Activated T-cell treated with anti-CD3 and anti-CD28 coated beads, Interleukin-2, amount 50 U/mL, for 4 hours (primary cell): ENCODE results near the gene DHX16. TPM values are rescaled to one million over a fixed set of nuclear protein-coding genes. Genes with fewer than 3 reads are reported as not detected.
"Not testable (repeated sequence)": the region's sequence is repeated elsewhere in the genome, so short reads cannot be mapped to it uniquely, and the experiment has no call there.

Source experiments
- ATAC-seq, 2 donors: fragments of 200-7000 bp; cut with Tn5 transposase; one replicate each; pipeline ENCODE4 v1.10.0; 2021
- DNase-seq: peaks from one replicate; pipeline ENCODE4 v3.0.0-alpha.2; 2020
- H3K27me3 Mint-ChIP-seq: one replicate; pipeline ENCODE4 v1.8.0; 2021; ENCODE audit warnings: low read depth, mixed read lengths
- H3K36me3 Mint-ChIP-seq: one replicate; pipeline ENCODE4 v1.8.0; 2022; ENCODE audit warnings: mixed read lengths; ENCODE audit not compliant: insufficient read depth
- H3K4me1 Mint-ChIP-seq: one replicate; pipeline ENCODE4 v1.8.0; 2021; ENCODE audit warnings: low read depth, mixed read lengths
- H3K4me3 Mint-ChIP-seq: one replicate; pipeline ENCODE4 v1.8.0; 2021; ENCODE audit warnings: mild to moderate bottlenecking, moderate library complexity, mixed read lengths
- H3K9me3 Mint-ChIP-seq: one replicate; pipeline ENCODE4 v1.8.0; 2021; ENCODE audit warnings: mixed read lengths
- total RNA-seq, 3 donors: library from RNA; stranded (reverse); gene quantifications; one replicate each; pipeline ENCODE4 v1.2.1, GENCODE V29; 2021

Gene DHX16
- total RNA-seq, 3 donors from 2014 or later = 54.2 to 57.2 (median 54.8) TPM

DNA sequence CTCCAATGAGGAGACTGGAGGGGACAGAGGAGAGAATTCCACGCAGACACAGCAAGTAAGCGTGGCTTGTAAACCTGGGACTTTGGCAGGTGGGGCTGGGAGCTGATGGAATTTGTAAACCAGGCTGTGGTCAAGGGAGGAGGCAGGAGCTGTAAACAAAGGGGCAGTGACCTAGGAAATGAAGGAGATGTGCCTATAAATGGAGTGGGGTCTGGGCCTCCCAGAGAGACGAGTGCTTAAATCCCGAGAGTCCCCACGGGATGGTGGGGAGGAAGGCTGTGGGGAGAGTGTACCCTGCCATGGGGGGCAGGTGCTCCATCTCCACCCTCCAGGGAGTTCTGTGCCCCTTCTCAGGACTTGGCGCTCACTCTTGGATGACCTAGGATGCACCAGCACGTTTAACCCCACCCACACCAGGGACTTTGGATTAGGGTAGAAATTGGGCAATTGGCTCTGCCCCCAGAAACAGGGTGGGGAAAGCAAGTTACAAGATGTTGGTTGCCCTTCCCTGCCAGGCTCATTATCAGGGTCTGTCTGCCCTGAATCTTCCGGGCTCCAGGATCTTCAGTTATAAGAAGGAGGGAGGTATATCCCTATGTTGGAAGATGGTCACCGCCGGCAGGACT is 4.0 kb upstream of the DHX16 start:
- Mint-ChIP-seq H3K27me3 (no peaks in the 10 kb centered on the region), H3K4me3 (no peak overlapping the region), H3K4me1 (peaks cover 40% of the 10 kb centered on the region), H3K36me3 (peaks cover 29% of the 10 kb centered on the region), H3K9me3 (no peaks in the 10 kb centered on the region)
- ATAC-seq (no peak), DNase-seq (no peak)

DNA sequence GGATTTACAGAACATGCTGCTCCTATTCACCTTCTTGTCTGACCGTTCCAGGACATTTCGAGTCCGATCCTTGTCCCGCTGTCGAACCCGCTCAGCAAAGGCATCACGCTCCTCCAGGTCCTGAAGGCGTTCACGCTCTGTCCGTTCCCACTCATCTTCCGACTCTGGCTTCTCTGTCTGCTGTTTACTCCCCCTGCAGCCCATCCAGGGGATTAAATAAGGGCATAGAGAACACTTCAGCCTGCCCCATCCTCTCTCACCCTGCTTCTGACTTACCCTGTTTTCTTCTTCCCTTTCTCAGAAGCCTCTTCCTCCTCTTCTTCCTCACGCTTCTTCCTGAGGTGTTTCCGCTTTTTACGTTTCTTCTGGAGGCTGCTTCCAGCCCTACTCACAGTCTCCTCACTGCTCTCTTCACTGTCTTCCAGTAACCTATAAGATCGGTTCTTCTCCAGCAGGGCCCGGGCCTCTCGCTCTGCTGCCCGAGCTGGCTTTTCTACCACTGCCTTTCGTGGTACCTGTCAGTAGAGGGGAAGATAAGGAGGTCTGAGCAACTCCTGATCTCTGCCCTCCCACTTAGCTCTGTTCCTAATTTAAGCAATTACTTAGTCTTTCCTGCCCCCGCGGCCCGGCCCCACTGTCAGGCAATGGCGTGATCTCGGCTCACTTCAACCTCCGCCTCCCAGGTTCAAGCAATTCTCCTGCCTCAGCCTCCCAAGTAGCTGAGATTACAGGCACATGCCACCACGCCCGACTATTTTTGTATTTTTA is 1.9 kb downstream of the DHX16 start:
- H3K27me3 Mint-ChIP-seq = no peaks in the 10 kb centered on the region
- H3K4me3 Mint-ChIP-seq = peak overlapping the region; percentile 91
- no peak for DNase-seq
- peaks cover 31% of the 10 kb centered on the region for H3K4me1 Mint-ChIP-seq
- no peaks in the 10 kb centered on the region for H3K9me3 Mint-ChIP-seq
- ATAC-seq = no peak
- peaks cover 26% of the 10 kb centered on the region for H3K36me3 Mint-ChIP-seq

DNA sequence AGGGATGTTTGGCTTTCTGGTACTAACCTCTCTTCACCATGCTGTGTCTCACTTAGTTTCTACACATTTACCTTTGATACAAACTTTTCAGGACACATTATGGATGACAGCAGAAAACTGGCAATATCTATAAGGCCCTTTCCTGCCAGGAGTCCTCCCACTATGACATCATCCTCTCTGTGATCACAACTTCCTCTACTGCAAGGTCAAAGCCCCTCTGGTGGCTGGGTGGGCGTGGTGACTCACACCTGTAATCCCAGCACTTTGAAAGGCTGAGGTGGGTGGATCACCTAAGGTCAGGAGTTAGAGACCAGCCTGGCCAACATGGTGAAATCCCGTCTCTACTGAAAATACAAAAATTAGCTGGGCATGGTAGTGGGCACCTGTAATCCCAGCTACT is 6.5 kb downstream of the DHX16 start:
- H3K4me1 Mint-ChIP-seq = peaks cover 20% of the 10 kb centered on the region
- H3K4me3 Mint-ChIP-seq, H3K9me3 Mint-ChIP-seq, H3K27me3 Mint-ChIP-seq: not testable (repeated sequence)
- H3K36me3 Mint-ChIP-seq = peaks cover 55% of the 10 kb centered on the region
- ATAC-seq (peak; percentile 82 to 85), DNase-seq (peak; percentile 49)

DNA sequence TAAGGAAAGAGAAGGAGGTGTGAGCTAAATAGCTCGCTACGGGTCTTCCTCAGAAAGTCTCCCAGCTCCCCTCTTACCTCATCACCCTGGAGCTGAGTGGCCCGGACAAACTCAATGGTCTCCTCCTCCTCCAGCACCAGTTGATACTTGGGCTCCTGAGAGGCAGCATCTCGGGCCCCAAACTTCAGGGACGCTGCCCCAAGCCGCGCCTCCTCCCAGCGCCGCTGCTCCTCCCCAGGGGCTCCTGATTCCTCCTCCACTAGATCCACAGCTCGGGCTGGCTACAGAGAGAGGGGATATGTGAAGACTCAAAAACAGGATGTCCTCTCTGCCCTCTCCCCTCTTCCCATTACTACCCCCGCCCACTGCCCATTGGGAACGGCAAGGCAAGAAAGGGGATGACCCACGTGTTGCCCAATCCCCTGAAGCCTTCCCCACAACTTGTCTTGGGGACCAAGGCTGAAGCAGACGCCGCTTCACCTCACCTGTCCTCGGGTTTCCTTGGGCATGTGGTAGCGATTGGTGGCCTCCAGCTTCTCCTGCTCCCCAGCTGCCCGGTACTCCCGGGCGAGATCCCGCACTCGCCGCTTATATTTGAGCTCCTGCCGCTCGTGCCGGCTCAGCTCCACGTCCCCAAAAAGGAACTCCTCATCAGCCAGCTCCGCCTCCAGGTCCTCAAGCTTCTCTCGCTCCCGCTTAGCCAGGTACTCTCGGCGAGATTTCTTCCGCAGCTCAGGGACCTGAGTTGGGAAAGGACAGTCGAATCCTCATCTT is 7.6 kb downstream of the DHX16 start:
- H3K27me3 Mint-ChIP-seq = no peaks in the 10 kb centered on the region
- peaks cover 48% of the 10 kb centered on the region for H3K36me3 Mint-ChIP-seq
- DNase-seq = no peak
- H3K4me3 Mint-ChIP-seq = no peak overlapping the region
- ATAC-seq = no peak
- peaks cover 10% of the 10 kb centered on the region for H3K4me1 Mint-ChIP-seq
- H3K9me3 Mint-ChIP-seq = no peaks in the 10 kb centered on the region

DNA sequence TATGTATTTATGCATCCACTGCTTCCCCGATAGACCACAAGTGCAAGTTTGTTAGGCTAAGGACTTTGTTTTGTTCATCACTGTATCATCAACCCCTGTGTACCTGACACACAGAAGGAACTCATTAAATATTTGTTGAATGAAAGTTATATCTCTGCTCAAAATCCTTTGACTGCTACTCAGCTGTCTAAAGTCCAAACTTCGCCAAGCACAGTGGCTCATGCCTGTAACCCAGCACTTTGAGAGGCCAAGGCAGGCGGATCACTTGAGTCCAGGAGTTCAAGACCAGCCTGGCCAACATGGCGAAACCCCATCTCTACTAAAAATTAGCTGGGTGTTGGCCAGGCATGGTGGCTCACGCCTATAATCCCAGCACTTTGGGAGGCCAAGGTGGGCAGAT is 14.9 kb downstream of the DHX16 start:
- H3K4me3 Mint-ChIP-seq, H3K4me1 Mint-ChIP-seq, H3K27me3 Mint-ChIP-seq, H3K9me3 Mint-ChIP-seq, ATAC-seq, DNase-seq: not testable (repeated sequence)
- peaks cover 53% of the 10 kb centered on the region for H3K36me3 Mint-ChIP-seq

DNA sequence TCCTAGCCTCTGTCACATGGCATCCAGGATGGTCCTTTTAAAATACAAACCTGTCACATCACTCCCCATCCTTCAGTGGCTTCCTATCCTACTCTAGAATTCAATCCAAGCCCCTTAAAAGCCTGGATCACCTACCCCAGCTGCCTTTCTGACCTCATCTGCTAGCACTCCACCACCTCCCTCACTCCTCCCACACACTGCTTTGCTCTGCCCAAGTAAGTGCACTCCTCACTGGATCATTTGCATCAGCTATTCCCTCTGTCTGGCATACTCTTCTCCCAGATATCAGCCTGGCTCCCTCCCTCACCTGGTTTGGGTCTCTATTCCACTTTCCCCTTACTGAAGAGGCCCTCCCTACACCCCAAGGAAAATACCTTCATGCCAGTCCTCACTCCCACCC is 15.4 kb downstream of the DHX16 start:
- Mint-ChIP-seq H3K27me3 (no peaks in the 10 kb centered on the region), H3K4me1 (no peaks in the 10 kb centered on the region), H3K4me3 (no peak overlapping the region), H3K9me3 (no peaks in the 10 kb centered on the region), H3K36me3 (peaks cover 50% of the 10 kb centered on the region)
- no peak for ATAC-seq
- DNase-seq = no peak

DNA sequence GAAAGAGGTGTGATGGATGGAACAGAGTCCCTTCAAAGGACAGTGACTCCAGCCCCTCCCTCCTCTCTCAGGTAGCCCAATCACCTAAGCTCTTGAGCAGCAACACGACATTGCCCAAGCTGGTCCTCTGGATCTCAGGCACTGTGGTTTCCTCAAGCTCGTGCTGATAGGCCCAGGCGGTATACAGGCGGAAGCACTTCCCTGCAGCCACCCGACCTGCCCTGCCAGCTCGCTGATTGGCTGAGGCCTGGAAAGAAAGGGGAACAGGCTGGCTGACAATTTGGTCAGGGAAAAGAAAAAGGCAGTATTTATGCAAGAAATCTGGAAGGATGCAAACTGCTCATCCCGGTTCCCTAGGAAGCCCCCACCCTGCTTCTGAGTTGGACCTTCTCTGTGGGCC is 16.3 kb downstream of the DHX16 start:
- no peaks in the 10 kb centered on the region for H3K4me1 Mint-ChIP-seq
- no peak for ATAC-seq
- H3K27me3 Mint-ChIP-seq = no peaks in the 10 kb centered on the region
- no peak for DNase-seq
- peaks cover 46% of the 10 kb centered on the region for H3K36me3 Mint-ChIP-seq
- no peaks in the 10 kb centered on the region for H3K9me3 Mint-ChIP-seq
- H3K4me3 Mint-ChIP-seq = no peak overlapping the region

DNA sequence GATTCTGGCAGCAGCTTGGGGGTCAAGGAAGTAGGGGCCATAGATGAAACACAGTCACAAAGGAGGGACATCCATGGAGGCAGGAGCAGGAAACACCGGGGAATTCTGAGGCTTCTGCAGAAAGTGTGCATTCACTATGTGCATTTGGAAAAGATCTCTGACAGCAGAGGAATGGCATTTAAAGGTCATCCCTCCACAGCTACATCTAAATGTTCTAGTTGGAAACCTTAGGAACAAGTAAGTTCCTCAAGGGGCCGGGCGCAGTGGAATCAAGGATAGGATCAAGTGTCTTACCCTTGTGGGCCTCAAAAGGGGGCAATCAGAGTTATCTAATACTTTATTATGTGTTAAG is 17.1 kb downstream of the DHX16 start:
- peaks cover 46% of the 10 kb centered on the region for H3K36me3 Mint-ChIP-seq
- H3K4me1 Mint-ChIP-seq = no peaks in the 10 kb centered on the region
- no peaks in the 10 kb centered on the region for H3K9me3 Mint-ChIP-seq
- no peak overlapping the region for H3K4me3 Mint-ChIP-seq
- no peaks in the 10 kb centered on the region for H3K27me3 Mint-ChIP-seq
- DNase-seq (no peak), ATAC-seq (no peak)

DNA sequence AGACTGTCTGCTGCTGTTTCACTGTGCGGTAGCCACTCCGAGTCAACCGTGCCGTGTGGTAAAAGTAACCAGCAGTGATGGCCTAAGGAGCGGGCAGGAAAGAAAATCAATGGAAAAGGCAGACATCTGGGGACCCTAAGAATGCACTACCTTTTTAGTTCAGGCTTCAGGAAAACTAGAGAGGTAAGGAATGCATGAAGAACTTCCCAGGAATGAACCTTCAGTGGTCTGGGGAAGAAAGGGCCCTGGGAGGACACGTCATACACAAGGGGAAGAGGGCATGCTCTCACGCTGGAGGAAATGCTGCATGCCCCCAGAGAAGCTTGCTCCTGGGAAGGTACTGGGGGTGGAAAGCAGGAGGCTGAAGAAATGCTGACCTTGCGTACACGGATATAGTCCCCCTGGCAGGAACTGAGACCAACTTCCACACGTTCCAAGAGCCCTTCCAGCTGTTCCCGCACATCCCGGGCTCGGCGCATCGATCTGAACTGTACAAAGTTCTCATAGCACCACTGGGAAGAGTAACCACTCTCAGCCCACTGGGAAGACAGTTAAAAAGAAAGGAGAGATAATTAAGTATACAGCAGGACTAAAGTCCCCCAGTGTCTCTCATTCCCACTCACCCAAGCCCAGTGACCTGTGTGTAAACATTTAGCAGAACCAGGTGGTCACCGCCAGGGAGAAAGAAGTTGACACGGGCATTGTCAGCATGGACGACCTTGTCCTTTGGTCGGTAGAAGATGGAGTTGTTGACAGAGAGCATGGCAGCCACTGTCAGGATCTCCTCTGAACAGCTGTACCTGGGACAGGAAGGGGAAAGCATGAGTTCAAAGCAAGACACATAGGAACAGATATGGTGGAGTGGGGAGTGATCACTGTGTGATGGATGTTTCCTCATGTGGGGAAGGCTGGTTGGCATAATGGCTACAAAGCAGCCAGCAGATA is 17.7 kb downstream of the DHX16 start:
- no peaks in the 10 kb centered on the region for H3K27me3 Mint-ChIP-seq
- no peaks in the 10 kb centered on the region for H3K9me3 Mint-ChIP-seq

DNA sequence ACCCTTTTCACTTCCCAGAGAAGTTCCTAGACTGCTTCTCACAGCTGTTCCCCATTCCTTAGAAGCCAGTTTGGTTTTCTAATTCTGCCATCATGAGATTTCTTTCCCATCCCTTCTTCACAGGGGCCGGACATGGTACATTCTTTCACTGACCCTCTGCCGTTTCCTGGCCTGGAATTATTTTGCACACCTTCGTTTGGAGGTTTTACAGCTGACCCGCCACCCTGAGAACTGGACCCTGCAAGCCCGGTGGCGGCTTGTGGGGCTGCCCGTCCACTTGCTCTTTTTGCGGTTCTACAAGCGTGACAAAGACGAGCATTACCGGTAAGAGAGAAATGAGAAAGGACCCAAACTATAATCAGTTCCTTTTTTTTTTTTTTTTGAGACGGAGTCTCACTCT is 21.7 kb downstream of the DHX16 start:
- no peak overlapping the region for H3K4me3 Mint-ChIP-seq
- H3K9me3 Mint-ChIP-seq = no peaks in the 10 kb centered on the region
- H3K4me1 Mint-ChIP-seq = peaks cover 15% of the 10 kb centered on the region
- ATAC-seq (no peak), DNase-seq (no peak)
- no peaks in the 10 kb centered on the region for H3K27me3 Mint-ChIP-seq
- H3K36me3 Mint-ChIP-seq = peaks cover 26% of the 10 kb centered on the region

More for the DNA sequence above, 17.7 kb downstream of the DHX16 start:
- ATAC-seq = no peak
- DNase-seq = no peak
- peaks cover 44% of the 10 kb centered on the region for H3K36me3 Mint-ChIP-seq
- no peaks in the 10 kb centered on the region for H3K4me1 Mint-ChIP-seq
- no peak overlapping the region for H3K4me3 Mint-ChIP-seq

DNA sequence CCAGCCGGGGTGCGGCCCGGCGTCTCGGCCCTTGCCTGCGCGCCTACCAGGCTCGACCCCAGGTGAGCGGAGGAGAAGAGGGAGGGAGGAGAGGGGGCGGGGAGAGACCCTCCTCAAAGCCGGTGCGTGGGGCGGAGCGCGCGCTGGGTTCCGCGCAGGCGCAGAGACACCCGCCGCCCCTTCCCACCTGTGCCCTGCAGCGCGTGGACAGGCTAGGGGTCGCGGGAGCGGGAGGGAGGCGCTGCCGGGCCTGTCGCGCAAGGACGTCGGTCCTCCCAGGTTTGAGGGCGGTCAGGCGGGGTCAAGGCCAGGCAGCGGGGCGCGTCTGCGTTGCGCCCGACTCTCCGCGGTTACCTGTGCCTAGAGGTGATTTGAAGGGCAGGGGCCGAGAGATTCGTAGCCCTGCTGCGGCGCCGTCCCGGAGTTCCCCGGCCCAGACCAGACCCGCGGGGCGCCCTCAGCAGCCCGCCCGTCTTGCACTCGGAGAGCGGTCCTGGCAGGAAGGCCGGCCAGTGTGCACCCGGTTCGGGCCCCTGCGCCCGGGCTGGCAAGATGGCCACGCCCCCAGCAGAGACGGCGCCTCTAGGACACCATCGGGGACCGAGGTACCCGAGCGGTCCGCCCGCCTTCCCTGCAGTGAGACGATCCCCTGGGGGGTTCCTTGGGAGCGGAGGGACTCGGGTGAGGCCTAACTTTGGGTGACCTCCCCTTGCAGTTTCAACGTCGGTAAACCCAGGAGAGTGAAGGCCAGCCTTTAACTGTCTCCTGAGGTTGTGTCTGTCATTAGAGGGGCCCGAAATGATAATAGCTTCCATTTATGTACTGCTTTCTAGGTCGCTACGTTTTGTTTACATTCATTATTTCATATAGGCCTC is 25.3 kb downstream of the DHX16 start:
- H3K27me3 Mint-ChIP-seq = no peaks in the 10 kb centered on the region
- peak overlapping the region; percentile 87 for H3K4me3 Mint-ChIP-seq
- no peaks in the 10 kb centered on the region for H3K9me3 Mint-ChIP-seq
- peaks cover 24% of the 10 kb centered on the region for H3K4me1 Mint-ChIP-seq
- peaks cover 13% of the 10 kb centered on the region for H3K36me3 Mint-ChIP-seq
- ATAC-seq = peak; percentile 80 to 84
- peak; percentile 69 for DNase-seq

DNA sequence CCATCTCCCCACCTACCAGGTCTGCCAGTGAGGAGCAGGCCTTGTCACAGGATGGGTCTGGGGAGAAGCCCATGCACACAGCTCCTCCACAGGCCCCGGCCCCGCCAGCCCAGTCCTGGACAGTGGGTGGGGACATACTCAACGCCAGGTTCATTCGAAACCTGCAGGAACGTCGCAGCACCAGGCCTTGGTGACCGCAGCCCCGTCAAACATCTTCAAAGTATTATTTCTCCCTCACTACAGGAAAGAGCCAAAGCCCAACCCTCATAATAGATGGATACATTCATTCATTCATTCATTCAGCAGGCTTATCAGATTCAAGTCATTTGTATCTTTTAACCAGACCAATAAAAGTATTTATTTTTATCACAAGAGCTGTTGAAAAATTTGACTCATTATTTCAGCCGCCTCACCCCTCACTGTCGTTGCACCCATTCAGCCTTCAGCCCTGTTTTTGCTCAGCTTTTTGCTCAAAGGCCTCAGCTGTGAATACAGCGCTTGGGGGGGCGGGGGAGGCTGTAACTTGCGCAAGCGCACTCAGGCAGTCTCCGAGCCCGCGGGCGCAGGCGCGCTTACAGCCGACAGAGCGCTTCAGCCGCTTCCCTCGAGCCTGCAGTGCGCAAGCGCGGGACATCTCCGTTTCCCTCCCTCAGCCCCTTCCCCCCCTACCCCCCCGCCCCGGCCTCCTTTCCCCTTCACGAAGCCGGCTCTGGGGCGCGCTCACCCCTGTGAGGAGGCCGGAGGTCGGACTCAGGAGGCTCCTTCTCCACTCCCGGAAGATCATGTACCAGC is 26.2 kb downstream of the DHX16 start, which contains the start of gene C6orf136:
Gene C6orf136 (plus strand): TSS at position 684 of the 792 bp plus-strand sequence. CDS start 99 bp downstream, at position 783.
- no peaks in the 10 kb centered on the region for H3K9me3 Mint-ChIP-seq
- peaks cover 26% of the 10 kb centered on the region for H3K4me1 Mint-ChIP-seq
- no peaks in the 10 kb centered on the region for H3K27me3 Mint-ChIP-seq
- peaks cover 11% of the 10 kb centered on the region for H3K36me3 Mint-ChIP-seq
- H3K4me3 Mint-ChIP-seq = peak within 1 kb of the TSS; percentile 87
- DNase-seq = peak; percentile 93
- peak; percentile 77 to 80 for ATAC-seq
